K562 (cell line): ENCODE data around the gene GORASP1. TPM values are rescaled to one million over a fixed set of nuclear protein-coding genes. Genes with fewer than 3 reads are reported as not detected.

ENCODE experiments used
- BRD4 ChIP-seq: fragments of 200-600 bp; sonication (generic); IDR thresholded peaks from 2 replicates; pipeline ENCODE4 v1.6.1; 2017; ENCODE audit warnings: inconsistent platforms
- DLX4 ChIP-seq: fragments of 250-450 bp; sonication (Bioruptor Pico); IDR thresholded peaks from 2 replicates; pipeline ENCODE4 v1.6.1; 2021; ENCODE audit warnings: mild to moderate bottlenecking
- FOXO4 ChIP-seq: fragments of 450-650 bp; formaldehyde crosslinking; IDR thresholded peaks from 2 replicates; pipeline ENCODE4 v1.4.0; 2020; ENCODE audit warnings: mild to moderate bottlenecking, moderate library complexity
- GABPA ChIP-seq: fragments of 200-800 bp; sonication (Bioruptor generic); conservative IDR thresholded peaks from 2 replicates; pipeline ENCODE4 v1.6.1; 2016; ENCODE audit warnings: low read depth, missing genetic modification characterization, missing compliant biosample characterization
- GABPB2 ChIP-seq: fragments of 250-450 bp; sonication (Bioruptor Pico); conservative IDR thresholded peaks from 2 replicates; pipeline ENCODE4 v1.5.1; 2021; ENCODE audit warnings: mild to moderate bottlenecking
- HDGF ChIP-seq: fragments of 450-650 bp; IDR thresholded peaks from 2 replicates; pipeline ENCODE4 v1.6.1; 2016
- PHF20 ChIP-seq: fragments of 450-650 bp; IDR thresholded peaks from 2 replicates; pipeline ENCODE4 v1.6.1; 2018; ENCODE audit not compliant: partially characterized antibody
- PHF8 ChIP-seq: fragments of 200-600 bp; sonication (generic); IDR thresholded peaks from 2 replicates; pipeline ENCODE4 v1.6.1; 2012; ENCODE audit warnings: mixed run types, mild to moderate bottlenecking, inconsistent platforms, low read length, moderate library complexity, borderline replicate concordance
- RREB1 ChIP-seq: fragments of 250-450 bp; sonication (Bioruptor Pico); IDR thresholded peaks from 2 replicates; pipeline ENCODE4 v1.4.0; 2020
- SMAD4 ChIP-seq: fragments of 250-450 bp; sonication (Bioruptor Pico); conservative IDR thresholded peaks from 2 replicates; pipeline ENCODE4 v1.8.0; 2021; ENCODE audit warnings: inconsistent platforms, mild to moderate bottlenecking, moderate library complexity
- SMARCA4 ChIP-seq: fragments of 450-650 bp; IDR thresholded peaks from 2 replicates; pipeline ENCODE4 v1.6.1; 2016
- TBP ChIP-seq: optimal IDR thresholded peaks from 2 replicates; pipeline ENCODE3; 2011; ENCODE audit warnings: low read depth, low read length, improper control_type of control experiment
- TRIM28 ChIP-seq: fragments of 450-650 bp; IDR thresholded peaks from 2 replicates; pipeline ENCODE4 v1.6.1; 2017
- ZC3H11A ChIP-seq: IDR thresholded peaks from 2 replicates; pipeline ENCODE4 v1.6.1; 2012; ENCODE audit warnings: low read depth, low read length, improper control_type of control experiment
- ZC3H8 ChIP-seq: fragments of 450-650 bp; IDR thresholded peaks from 2 replicates; pipeline ENCODE4 v1.6.1; 2017
- ZNF24 ChIP-seq: fragments of 450-650 bp; IDR thresholded peaks from 2 replicates; pipeline ENCODE4 v1.6.1; 2016
- ZNF274 ChIP-seq: IDR thresholded peaks from 2 replicates; pipeline ENCODE4 v1.6.1; 2011; ENCODE audit warnings: low read depth, mild to moderate bottlenecking, low read length, moderate library complexity, borderline replicate concordance
- ZNF445 ChIP-seq: fragments of 250-450 bp; sonication (Bioruptor Pico); IDR thresholded peaks from 2 replicates; pipeline ENCODE4 v1.4.0; 2020; ENCODE audit warnings: low read depth, mild to moderate bottlenecking, moderate library complexity
- ZNF75A ChIP-seq: fragments of 450-650 bp; formaldehyde crosslinking; IDR thresholded peaks from 2 replicates; pipeline ENCODE4 v1.4.0; 2020; ENCODE audit warnings: mild to moderate bottlenecking
- polyA plus RNA-seq, 8 experiments: library from polyadenylated mRNA; depleted of rRNA in 4 of 8; stranded (reverse) in 5 of 8; unstranded in 3 of 8; fragments of >200 nt; fragmentation: Nextera tagmentation in 2 of 8; fragmentation: Illumina TruSeq in 1 of 8; extraction: Ambion mirVana in 2 of 8; extraction: Trizol in 1 of 8; gene quantifications; 2 replicates each; pipeline versions ENCODE4 v1.2.1 to v1.2.3, GENCODE V29; 2011 to 2014; ENCODE audit warnings: inconsistent platforms in 1 of 8, missing spikeins in 1 of 8
- total RNA-seq, 7 experiments: library from RNA; depleted of rRNA in 6 of 7; stranded (reverse); fragments of >200 nt in 6 of 7; fragmentation: Illumina TruSeq in 2 of 7; extraction: Trizol in 2 of 7; gene quantifications; 2 replicates each; pipeline versions ENCODE4 v1.2.1 to v1.2.3, GENCODE V29; 2011 to 2021; ENCODE audit warnings: low replicate concordance in 1 of 7
- TF ChIP-seq, protein P1 (sequence below): fragments of 450-650 bp; formaldehyde crosslinking; IDR thresholded peaks from 2 replicates; pipeline ENCODE4 v1.4.0; 2022; ENCODE audit warnings: missing genetic modification characterization

GORASP1 gene
- total and polyA plus RNA-seq, 9 of the 15 experiments (the other 6 are each of a cell fraction or from before 2014, with no cell fraction given) = 8.4 to 87.9 (median 67.6) TPM

GRCh38 chr3:39146611-39147591 lies 39.5 kb upstream of the GORASP1 start (continued):
- no peak for TF ChIP-seq FOXO4 (CRISPR knock-in tag)
- TF ChIP-seq TRIM28 = no peak
- no peak for TF ChIP-seq GABPB2 (CRISPR knock-in tag)
- no peak for TF ChIP-seq ZC3H8
- TF ChIP-seq ZNF274 = no peak
- no peak for TF ChIP-seq ZC3H11A
- TF ChIP-seq BRD4 = no peak
- peak; percentile 33; the same call in 1 of the 2 replicates for TF ChIP-seq ZNF24
- no peak for TF ChIP-seq ZNF75A (CRISPR knock-in tag)
- peak; percentile 73 for TF ChIP-seq SMARCA4
- TF ChIP-seq SMAD4 = peak; percentile 43
- 0 out of 2 replicates have a peak, but pooled peaks have one; percentile 38 for TF ChIP-seq HDGF
- no peak for TF ChIP-seq GABPA (tag)
- no peak for TF ChIP-seq PHF20
- no peak for TF ChIP-seq TBP
- TF ChIP-seq, protein P1, sequence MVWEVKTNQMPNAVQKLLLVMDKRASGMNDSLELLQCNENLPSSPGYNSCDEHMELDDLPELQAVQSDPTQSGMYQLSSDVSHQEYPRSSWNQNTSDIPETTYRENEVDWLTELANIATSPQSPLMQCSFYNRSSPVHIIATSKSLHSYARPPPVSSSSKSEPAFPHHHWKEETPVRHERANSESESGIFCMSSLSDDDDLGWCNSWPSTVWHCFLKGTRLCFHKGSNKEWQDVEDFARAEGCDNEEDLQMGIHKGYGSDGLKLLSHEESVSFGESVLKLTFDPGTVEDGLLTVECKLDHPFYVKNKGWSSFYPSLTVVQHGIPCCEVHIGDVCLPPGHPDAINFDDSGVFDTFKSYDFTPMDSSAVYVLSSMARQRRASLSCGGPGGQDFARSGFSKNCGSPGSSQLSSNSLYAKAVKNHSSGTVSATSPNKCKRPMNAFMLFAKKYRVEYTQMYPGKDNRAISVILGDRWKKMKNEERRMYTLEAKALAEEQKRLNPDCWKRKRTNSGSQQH = peak; percentile 76; the same call in 1 of the 2 replicates
- no peak for TF ChIP-seq ZNF445 (CRISPR knock-in tag)
- no peak for TF ChIP-seq RREB1 (CRISPR knock-in tag)
- TF ChIP-seq PHF8 = no peak
- no peak for TF ChIP-seq DLX4 (CRISPR knock-in tag)
